Erythroblast (primary cell): ENCODE measurements around the gene H2AZ2.

ENCODE experiments used
- GATA1 ChIP-seq: IDR thresholded peaks from 2 replicates; pipeline ENCODE4 v1.6.1; 2011; ENCODE audit warnings: low read depth, mild to moderate bottlenecking, control low read depth, low read length, moderate library complexity
- POLR2A ChIP-seq: IDR thresholded peaks from 2 replicates; pipeline ENCODE4 v1.6.1; 2011; ENCODE audit warnings: mild to moderate bottlenecking, low read length

DNA sequence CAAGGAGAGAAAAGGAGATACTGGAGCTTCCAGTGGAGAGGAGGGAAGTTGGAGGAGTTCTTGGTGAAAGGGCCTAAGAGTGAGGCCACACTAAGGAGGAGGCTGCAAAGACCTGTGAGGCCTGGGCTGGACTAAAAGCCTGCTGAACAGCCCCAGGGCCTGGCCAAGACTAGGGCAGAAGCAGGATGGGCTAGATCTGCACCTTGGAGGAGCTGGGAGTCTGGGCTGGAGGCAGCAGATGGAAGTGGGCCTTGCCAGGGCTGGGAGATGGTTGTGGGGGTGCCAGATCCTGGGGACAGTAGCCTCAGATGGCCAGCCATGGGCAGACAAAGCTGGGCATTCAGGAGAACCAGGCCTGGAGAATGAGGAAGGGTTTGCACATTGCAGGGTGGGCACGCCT lies 43.9 kb upstream of the H2AZ2 start:
- no peak for TF ChIP-seq POLR2A
- no peak for TF ChIP-seq GATA1
